RPMI8226 (cell line): ENCODE data around the gene MYOF.
"Not testable (repeated sequence)": the region's sequence is repeated elsewhere in the genome, so short reads cannot be mapped to it uniquely, and the experiment has no call there.

Source experiments
- DNase-seq: peaks from one replicate; pipeline ENCODE4 v3.0.0-alpha.2; 2015

MYOF gene

DNA sequence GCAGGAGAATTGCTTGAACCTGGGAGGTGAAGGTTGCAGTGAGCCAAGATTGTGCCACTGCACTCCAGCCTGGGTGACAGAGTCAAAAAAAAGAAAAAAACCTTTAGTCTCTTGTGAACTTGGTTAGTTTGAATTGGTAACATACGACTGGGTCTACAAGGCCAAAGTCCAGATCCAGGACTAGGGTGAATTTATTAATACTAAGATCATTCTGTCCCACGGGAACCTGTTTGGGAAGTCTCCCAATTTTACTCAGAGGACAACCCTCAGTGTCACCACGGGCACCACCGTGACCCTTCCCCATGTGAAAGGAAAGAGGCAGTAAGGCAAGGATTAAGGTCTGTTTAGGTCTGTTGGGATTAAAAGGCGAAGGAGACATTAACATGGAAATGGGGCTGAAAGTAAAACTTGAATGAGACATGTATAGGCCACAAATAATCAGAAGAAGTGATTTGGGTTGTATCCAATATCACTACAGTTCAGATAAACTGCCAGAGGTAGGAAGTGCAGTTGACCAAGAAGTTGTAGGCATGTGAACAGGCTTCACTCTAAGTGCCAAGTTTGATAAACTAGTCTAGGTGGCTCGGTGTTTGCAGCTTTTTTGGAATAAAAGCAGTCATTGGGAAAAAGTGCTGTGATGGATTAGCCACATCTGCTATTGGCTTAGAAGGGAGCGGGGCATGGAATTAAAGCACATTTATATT is 30.7 kb downstream of the MYOF start:
- no peak for DNase-seq

GRCh38 chr10:93447970-93448369 is 34.2 kb downstream of the MYOF start:
- DNase-seq, result no peak

GRCh38 chr10:93447019-93447418 is 35.1 kb downstream of the MYOF start:
- no peak for DNase-seq

DNA sequence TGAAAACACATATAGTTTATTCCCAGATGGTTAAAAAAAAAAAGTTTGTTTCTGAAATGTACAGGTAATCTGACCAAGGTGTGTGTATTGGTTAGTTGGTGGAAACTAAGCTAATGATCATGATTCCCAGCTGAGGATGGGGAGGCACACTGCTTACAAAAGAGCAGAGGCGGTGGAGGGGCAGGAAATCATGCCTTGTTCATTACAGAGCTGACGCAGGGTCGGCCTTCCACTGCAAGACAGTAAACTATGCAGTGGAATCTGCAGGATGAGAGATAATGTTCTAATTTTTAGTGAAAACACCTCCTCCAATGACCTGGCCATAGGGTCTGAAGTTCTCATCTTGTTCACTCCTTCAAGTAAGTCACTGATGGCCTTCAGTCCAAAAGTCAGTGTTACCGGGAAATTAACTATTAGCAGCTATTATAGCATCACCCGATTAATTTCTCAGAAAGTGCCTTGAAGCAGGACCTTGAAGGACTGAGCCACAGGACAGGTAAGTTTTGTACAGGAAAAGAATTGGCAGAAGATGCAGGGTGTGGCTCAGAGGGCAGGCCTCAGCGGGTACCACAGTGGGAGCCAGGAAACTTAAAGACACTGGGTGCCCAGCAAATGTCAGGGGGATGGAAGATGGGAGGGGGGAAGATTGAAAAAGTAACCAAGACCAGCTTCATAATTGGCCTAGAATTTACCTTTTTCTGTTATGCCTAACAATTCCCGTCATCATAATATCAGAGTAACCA is 36.0 kb downstream of the MYOF start:
- DNase-seq, result no peak

GRCh38 chr10:93445097-93445960 is 36.8 kb downstream of the MYOF start:
- peak; percentile 56 for DNase-seq

DNA sequence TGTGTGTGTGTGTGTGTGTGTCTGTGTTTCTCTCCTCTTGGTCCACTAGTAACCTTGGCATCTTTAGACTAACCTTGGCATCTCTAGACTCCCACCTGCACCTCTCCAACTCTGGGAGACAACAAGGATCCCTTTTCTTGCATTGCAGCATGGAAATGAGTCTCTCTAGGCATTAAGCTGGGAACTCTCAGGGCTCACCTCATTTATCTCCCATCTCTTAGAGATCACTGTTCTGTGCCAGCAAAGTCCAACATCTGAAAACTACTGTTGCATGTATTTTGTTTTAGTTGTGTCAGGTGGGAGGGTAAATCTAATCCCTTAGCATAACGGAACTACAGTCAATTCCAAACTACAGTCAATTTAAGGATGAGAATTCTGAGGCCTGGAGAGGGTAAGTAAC is 38.7 kb downstream of the MYOF start:
- no peak for DNase-seq

- DNase-seq, result not testable (repeated sequence)
Measured at GRCh38 chr10:93442721-93443120, 39.4 kb downstream of the MYOF start.

DNA sequence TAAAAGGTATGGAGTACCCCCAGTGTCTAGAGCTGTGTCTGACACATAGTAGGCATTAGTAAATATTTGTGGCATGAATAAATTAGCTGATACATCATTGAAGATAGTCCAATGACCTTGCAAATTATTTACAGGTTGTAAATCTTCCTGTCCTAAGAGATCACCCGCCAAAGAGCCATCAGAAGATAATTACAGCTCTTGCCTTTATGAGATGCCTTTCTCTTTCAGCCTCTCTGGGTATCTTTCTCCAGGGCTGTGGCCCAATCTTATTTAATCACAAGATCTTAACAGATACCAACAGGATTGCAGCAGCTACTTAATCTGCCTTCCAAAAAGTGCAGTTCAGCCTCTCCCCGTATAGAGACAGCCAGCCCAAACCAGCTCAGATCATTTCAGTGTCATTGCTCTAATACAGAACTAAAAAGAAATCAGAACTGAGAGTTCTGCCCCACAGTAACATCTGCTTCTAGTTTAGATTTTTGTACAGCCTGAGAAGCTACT is 41.5 kb downstream of the MYOF start:
- no peak for DNase-seq

DNA sequence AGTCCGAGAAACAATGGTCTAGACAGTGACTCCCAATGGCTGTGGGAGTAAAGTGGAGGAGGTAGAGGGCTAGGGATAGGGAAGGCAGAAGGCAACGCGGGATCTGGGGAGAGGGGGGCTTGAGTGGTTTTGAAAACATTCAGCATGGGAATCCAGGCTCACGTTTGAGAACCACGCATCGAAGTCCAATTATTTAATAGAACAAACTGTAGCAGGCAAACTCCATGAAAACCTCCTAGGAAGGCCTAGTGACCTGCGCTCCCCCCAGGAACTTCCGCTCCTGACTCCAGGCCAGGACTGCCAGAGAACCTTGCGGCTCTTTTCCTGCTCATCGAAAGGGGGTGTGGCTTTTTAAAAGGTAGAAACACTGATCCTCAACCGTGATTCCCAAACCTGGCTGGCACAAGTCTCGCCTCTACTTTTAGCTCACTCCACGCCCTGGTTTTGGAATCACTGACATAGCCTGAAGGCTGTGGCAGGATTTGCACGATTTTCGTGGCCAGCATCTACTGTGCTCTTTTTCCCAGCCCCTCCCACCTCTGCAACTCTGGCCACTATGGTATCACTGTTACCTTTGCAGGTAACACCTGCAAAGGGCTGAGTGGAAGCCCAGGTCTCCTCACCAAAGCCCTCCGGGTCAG is 43.4 kb downstream of the MYOF start:
- no peak for DNase-seq

DNA sequence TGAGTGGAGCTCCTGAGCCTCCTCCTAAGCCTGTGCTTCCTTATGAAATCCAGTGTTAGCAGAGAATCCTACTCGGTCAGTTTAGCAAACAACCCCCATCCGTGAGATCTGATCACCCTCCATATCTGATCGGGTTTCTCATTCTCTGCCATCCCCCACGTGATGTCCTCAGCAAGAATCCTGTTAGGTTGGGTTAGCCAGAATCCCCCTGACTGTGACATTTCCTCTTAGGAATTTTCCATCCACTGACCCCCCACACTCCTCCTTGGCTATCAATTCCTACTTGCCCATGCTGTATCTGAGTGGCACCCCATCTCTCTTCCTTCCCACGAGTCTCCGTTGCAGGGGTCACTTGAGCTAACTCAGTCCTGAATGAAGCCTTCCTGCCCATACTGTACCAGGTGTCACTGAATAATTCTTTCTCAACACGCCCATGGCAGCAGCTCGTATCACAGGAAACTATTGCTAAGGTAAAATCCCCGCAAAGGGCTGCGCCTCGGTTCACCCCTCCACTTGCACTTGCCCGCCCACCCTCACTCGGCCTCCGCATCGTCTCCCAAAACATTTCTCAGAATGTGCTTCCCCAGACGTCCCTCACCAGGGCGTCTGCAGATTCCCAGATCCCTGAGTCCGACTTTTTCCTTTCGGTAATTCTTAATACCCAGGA is 44.1 kb downstream of the MYOF start:
- DNase-seq, result no peak

DNA sequence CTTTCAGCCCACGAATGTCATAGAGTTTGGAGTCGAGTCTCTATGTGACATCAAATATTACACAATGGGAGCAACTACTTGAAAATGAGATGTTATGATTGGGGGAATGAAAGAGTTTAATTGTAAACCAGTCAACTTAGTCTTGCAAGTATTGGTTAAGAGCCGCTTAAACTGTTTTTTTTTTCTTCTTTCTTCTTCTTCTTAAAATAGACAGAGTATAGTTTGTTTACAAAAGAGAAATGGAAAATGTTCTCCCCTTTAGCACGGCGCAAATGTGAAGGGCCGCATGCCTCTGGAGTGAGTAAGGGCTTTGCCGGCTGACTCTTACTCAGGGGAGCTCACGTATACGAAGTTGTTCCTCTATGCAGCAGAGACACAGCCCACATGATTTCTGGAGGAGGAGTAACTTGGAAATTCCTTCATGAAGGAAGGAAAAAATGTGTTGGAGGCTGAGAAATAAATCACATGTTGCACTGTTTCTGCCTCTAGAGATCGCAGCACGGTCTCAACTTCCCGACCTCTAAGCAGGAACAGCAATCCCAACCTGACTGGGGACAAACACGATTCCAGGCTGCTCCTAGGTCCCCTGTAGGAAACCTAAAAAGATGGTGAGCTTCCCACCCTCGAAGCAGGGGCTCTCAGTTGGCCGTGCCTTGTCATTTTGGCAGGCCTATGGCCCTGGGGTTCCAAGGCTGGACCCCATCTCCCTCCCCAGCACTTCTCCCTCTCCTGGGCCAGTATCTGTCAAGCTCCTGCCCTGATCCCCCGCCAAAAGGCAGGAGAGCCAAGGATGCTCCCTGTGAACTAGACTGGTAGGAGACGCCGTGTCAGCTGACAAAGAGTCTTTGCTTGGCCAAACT is 44.8 kb downstream of the MYOF start:
- no peak for DNase-seq

- DNase-seq, result no peak
Measured at GRCh38 chr10:93436591-93437085, 45.5 kb downstream of the MYOF start.

- no peak for DNase-seq
Measured at GRCh38 chr10:93435621-93436397, 46.3 kb downstream of the MYOF start.

- DNase-seq, result no peak
Measured at GRCh38 chr10:93434991-93435491, 47.1 kb downstream of the MYOF start.

DNA sequence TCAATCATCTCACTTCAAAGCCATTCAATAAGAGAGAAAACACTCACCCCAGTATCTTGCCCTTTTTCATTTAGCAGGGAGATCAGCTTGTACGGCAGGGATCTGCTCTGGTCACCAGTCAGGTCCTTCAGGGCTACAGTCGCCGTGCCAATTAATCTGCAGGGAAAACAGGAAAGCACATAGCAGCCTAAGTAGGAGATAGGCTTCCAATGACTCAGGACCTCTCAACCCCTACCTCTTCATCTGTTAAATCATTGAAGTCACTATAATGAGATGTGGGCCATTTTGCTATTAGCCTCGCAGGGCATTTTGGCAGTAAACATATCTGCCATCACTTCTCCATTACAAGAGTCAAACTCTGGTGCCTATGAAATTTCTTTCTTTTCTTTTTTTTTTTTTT is 50.8 kb downstream of the MYOF start:
- no peak for DNase-seq

GRCh38 chr10:93425861-93426260 is 56.3 kb downstream of the MYOF start:
- DNase-seq, result no peak

DNA sequence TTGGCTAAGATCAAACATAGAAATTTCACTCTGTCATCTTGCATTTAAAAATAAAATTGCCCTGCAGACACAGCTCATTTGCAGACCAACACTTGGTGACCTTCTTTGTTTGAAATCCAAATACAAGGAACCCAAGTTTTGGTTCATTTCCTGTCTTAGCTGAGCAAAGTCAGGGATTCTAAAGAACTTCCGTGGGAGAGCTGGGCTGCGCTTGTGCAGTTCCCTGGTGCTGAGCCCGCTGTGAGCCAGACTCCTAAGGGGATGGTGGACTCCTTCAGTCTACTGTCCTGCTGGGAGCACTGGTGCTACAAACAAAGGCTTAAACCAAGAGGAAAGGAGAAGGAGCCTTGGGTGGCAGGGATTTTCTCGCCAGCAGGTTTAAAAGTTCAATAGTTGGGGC is 60.0 kb downstream of the MYOF start:
- no peak for DNase-seq

- DNase-seq, result no peak
Measured at GRCh38 chr10:93420944-93421825, 60.9 kb downstream of the MYOF start.

- DNase-seq, result peak; percentile 3
Measured at GRCh38 chr10:93420091-93420490, 62.0 kb downstream of the MYOF start.
